Neuronal stem cell (in vitro differentiated cells): ENCODE results near the gene PRAMEF33.
"Not testable (repeated sequence)": the region's sequence is repeated elsewhere in the genome, so short reads cannot be mapped to it uniquely, and the experiment has no call there.

ENCODE experiments used
- DNase-seq: peaks from one replicate; pipeline ENCODE4 v3.0.0-alpha.2; 2013; ENCODE audit warnings: low spot score
- H2AFZ ChIP-seq: one replicate; pipeline ENCODE4 v1.6.1; 2013; ENCODE audit warnings: mild to moderate bottlenecking, low read length, inconsistent platforms
- H2AK5ac ChIP-seq: 2 replicates; pipeline ENCODE4 v1.6.1; 2013; ENCODE audit warnings: low read depth, mild to moderate bottlenecking, inconsistent platforms, low read length, moderate library complexity, mixed read lengths
- H2BK120ac ChIP-seq: 2 replicates; pipeline ENCODE4 v1.6.1; 2013; ENCODE audit warnings: low read depth, mild to moderate bottlenecking, inconsistent platforms, low read length, moderate library complexity, mixed read lengths
- H2BK12ac ChIP-seq: one replicate; pipeline ENCODE4 v1.6.1; 2013; ENCODE audit warnings: low read length, inconsistent platforms
- H2BK15ac ChIP-seq: 2 replicates; pipeline ENCODE4 v1.6.1; 2013; ENCODE audit warnings: mild to moderate bottlenecking, low read length, inconsistent platforms, mixed read lengths
- H2BK5ac ChIP-seq: one replicate; pipeline ENCODE4 v1.6.1; 2013; ENCODE audit warnings: inconsistent platforms, mild to moderate bottlenecking, low read length, moderate library complexity
- H3K14ac ChIP-seq: one replicate; pipeline ENCODE4 v1.6.1; 2013; ENCODE audit warnings: low read length, inconsistent platforms
- H3K18ac ChIP-seq: 2 replicates; pipeline ENCODE4 v1.6.1; 2013; ENCODE audit warnings: low read length, inconsistent platforms
- H3K23ac ChIP-seq: 2 replicates; pipeline ENCODE4 v1.6.1; 2013; ENCODE audit warnings: low read depth, mild to moderate bottlenecking, mixed read lengths, low read length, inconsistent platforms; ENCODE audit not compliant: poor library complexity
- H3K27ac ChIP-seq: replicated peaks from 3 replicates; pipeline ENCODE4 v1.5.1; 2013; ENCODE audit warnings: low read length, inconsistent platforms
- H3K27me3 ChIP-seq, 3 experiments: 2 replicates each; pipeline ENCODE4 v1.6.1; 2013; ENCODE audit warnings: low read length in 3 of 3, mild to moderate bottlenecking in 2 of 3, inconsistent platforms in 1 of 3, low read depth in 1 of 3, mixed read lengths in 1 of 3, moderate library complexity in 1 of 3; ENCODE audit not compliant: control insufficient read depth in 3 of 3, insufficient read depth in 3 of 3
- H3K36me3 ChIP-seq, 2 donors: replicated peaks in 1 of 2; 2 replicates each; pipeline ENCODE4 v1.6.1; 2013; ENCODE audit warnings: low read length in 2 of 2; ENCODE audit not compliant: control insufficient read depth in 2 of 2, insufficient read depth in 2 of 2
- H3K4ac ChIP-seq: 2 replicates; pipeline ENCODE4 v1.6.1; 2013; ENCODE audit warnings: inconsistent platforms, mild to moderate bottlenecking, low read length, moderate library complexity
- H3K4me1 ChIP-seq, 2 donors: 1 replicate in 1 of 2; 2 replicates in 1 of 2; pipeline ENCODE4 v1.6.1; 2013; ENCODE audit warnings: low read length in 2 of 2, low read depth in 1 of 2; ENCODE audit not compliant: control insufficient read depth in 2 of 2, insufficient read depth in 1 of 2
- H3K4me2 ChIP-seq: one replicate; pipeline ENCODE4 v1.6.1; 2013; ENCODE audit warnings: mild to moderate bottlenecking, low read length, inconsistent platforms; ENCODE audit not compliant: insufficient read depth, poor library complexity, severe bottlenecking
- H3K4me3 ChIP-seq, 2 donors: 2 replicates each; pipeline ENCODE4 v1.5.1; 2013; ENCODE audit warnings: low read length in 2 of 2, mild to moderate bottlenecking in 2 of 2, inconsistent platforms in 1 of 2, moderate library complexity in 1 of 2
- H3K79me1 ChIP-seq: one replicate; pipeline ENCODE4 v1.6.1; 2013; ENCODE audit warnings: low read depth, mild to moderate bottlenecking, inconsistent platforms, low read length, moderate library complexity
- H3K9ac ChIP-seq: one replicate; pipeline ENCODE4 v1.6.1; 2013; ENCODE audit warnings: mild to moderate bottlenecking, low read depth, low read length, inconsistent platforms; ENCODE audit not compliant: poor library complexity
- H3K9me3 ChIP-seq, 2 donors: replicated peaks in 1 of 2; 2 replicates each; pipeline versions ENCODE3 to v1.6.1; 2013; ENCODE audit warnings: low read length in 2 of 2, mild to moderate bottlenecking in 2 of 2, inconsistent platforms in 1 of 2, low read depth in 1 of 2, mixed read lengths in 1 of 2, moderate library complexity in 1 of 2; ENCODE audit not compliant: control insufficient read depth in 2 of 2, insufficient read depth in 1 of 2
- H4K8ac ChIP-seq: one replicate; pipeline ENCODE4 v1.6.1; 2013; ENCODE audit warnings: low read depth, mild to moderate bottlenecking, inconsistent platforms, low read length, moderate library complexity
- H4K91ac ChIP-seq: one replicate; pipeline ENCODE4 v1.6.1; 2013; ENCODE audit warnings: low read length, low read depth, mild to moderate bottlenecking, inconsistent platforms; ENCODE audit not compliant: poor library complexity
- WGBS, 2 donors: extraction: QIAGEN DNeasy Blood & Tissue Kit; methylation state at CpG; one replicate each; pipeline ENCODE4 v1.1.7; 2013; ENCODE audit warnings: missing lambda C conversion rate in 2 of 2, mixed read lengths in 1 of 2; ENCODE audit not compliant: insufficient read length in 2 of 2, insufficient replicate concordance in 1 of 2; ENCODE audit errors: extremely low coverage in 2 of 2; 5-methylcytosine and 5-hydroxymethylcytosine counted together

Gene PRAMEF33

DNA sequence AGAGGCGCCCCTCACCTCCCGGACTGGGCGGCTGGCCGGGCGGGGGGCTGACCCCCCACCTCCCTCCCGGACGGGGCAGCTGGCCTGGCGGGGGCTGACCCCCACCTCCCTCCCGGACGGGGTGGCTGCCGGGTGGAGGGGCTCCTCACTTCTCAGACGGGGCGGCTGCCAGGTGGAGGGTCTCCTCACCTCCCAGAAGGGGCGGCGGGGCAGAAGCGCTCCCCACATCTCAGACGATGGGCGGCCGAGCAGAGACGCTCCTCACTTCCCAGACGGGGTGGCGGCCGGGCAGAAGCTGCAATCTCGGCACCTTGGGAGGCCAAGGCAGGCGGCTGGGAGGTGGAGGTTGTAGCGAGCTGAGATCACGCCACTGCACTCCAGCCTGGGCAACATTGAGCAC, 4.6 kb upstream of the PRAMEF33 start:
- not testable (repeated sequence) for H2AK5ac ChIP-seq, H3K9me3 ChIP-seq, H2BK12ac ChIP-seq, H3K4me3 ChIP-seq, H3K4ac ChIP-seq, H4K91ac ChIP-seq, H3K9ac ChIP-seq, H3K4me1 ChIP-seq, H4K8ac ChIP-seq, H2BK15ac ChIP-seq, H3K18ac ChIP-seq, H2BK120ac ChIP-seq, H3K36me3 ChIP-seq, H2AFZ ChIP-seq, H3K14ac ChIP-seq, H3K27me3 ChIP-seq, H2BK5ac ChIP-seq, H3K27ac ChIP-seq, DNase-seq, H3K23ac ChIP-seq, H3K4me2 ChIP-seq, H3K79me1 ChIP-seq
- no CpG with 5 or more reads among the region's 27 CpGs for WGBS, 2 donors

DNA sequence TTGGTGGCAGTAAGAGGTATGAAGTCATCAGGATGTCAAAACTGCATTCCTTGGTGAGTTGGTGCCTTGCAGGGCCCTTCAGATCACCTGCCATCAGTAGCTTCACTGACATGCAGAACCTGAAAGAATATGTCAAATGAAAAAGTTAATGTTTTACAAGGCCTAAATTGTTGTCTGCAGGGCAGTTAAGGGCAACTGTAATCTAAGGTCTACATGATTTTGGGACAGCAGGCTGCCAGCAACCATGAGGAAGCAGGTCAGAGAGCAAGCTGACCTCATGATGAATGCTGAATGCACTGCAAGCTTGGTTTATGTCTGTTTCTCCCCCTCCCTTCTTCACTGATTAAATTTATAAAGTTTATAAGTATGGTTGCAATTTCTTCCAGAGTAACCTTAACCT, 1.1 kb upstream of the PRAMEF33 start:
- H2BK5ac ChIP-seq, H3K27ac ChIP-seq, H2BK120ac ChIP-seq, H3K23ac ChIP-seq, H4K8ac ChIP-seq, H4K91ac ChIP-seq, DNase-seq, H3K79me1 ChIP-seq, H3K4me3 ChIP-seq, H2AK5ac ChIP-seq, H2AFZ ChIP-seq, H3K4me1 ChIP-seq, H3K18ac ChIP-seq, H3K9me3 ChIP-seq, H3K9ac ChIP-seq, H3K36me3 ChIP-seq, H3K4ac ChIP-seq, H2BK15ac ChIP-seq, H3K27me3 ChIP-seq, H3K14ac ChIP-seq, H3K4me2 ChIP-seq, H2BK12ac ChIP-seq: not testable (repeated sequence)

DNA sequence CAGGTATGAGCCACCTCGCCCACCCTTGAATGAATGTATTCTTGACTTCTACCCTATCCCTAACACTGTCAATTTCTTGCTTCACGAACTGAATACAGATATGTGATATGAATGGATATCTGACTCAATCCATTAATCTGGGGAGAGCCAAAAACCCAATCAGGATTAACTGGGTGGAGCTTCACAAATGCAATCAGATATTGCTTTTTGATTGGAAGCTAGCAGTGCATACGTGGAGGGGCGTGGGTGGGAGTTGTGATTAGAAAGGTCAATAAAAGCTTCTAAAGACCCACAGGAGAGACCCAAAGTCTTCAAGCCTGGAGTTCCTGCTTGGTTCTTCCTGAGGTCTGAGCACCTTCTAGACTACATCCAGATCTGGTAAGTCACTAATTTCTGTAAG, 11.9 kb downstream of the PRAMEF33 start, which contains the start of gene PRAMEF15:
Gene PRAMEF15 (plus strand): TSS at position 301 of the 400 bp plus-strand sequence. CDS start 2,827 bp downstream, outside the sequence.
- not testable (repeated sequence) for H3K4me3 ChIP-seq, H3K27me3 ChIP-seq, H3K36me3 ChIP-seq, H3K9me3 ChIP-seq, H3K4me1 ChIP-seq, H3K4ac ChIP-seq, H2AK5ac ChIP-seq, H4K8ac ChIP-seq, H3K14ac ChIP-seq, H2BK12ac ChIP-seq, H3K18ac ChIP-seq, H2BK120ac ChIP-seq, H4K91ac ChIP-seq, H3K79me1 ChIP-seq, H3K27ac ChIP-seq, H2BK15ac ChIP-seq, DNase-seq, H3K9ac ChIP-seq, H2AFZ ChIP-seq, H3K23ac ChIP-seq, H2BK5ac ChIP-seq, H3K4me2 ChIP-seq
- no CpG with 5 or more reads among the region's 4 CpGs for WGBS, 2 donors

DNA sequence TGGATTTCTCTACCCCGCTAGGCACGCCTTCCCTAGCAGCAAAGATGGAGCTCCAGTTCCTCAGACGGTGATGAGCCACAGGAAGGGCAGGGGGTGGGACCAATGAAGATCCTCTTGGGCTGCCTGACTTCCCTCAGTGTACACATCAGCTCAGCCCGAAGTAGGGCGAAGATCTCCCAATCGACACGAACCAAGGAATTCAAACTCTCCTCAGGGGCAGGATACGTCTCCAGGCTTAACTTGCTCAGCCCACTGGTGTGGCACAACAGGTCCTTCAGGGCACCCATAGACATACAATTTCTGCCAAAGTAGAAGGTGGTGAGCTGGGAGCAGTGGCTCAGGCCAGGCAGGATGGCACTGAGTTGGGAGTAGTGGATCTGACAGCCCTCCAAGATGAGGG, 39.2 kb downstream of the PRAMEF33 start:
- H3K4me2 ChIP-seq, H3K4me1 ChIP-seq, H3K9me3 ChIP-seq, H3K14ac ChIP-seq, H3K36me3 ChIP-seq, H3K18ac ChIP-seq, H3K79me1 ChIP-seq, H3K27ac ChIP-seq, H3K4me3 ChIP-seq, H3K27me3 ChIP-seq, H2AFZ ChIP-seq, H3K9ac ChIP-seq, H2BK120ac ChIP-seq, H4K91ac ChIP-seq, H4K8ac ChIP-seq, H2AK5ac ChIP-seq, H3K23ac ChIP-seq, H2BK12ac ChIP-seq, H2BK5ac ChIP-seq, DNase-seq, H3K4ac ChIP-seq, H2BK15ac ChIP-seq: not testable (repeated sequence)
- WGBS, 2 donors: no CpG with 5 or more reads among the region's 8 CpGs
